NT2/D1 (cell line): ENCODE results near the gene CDK6.

Experiments
- YY1 ChIP-seq: IDR thresholded peaks from 2 replicates; pipeline ENCODE4 v1.6.1; 2011; ENCODE audit not compliant: insufficient read length, insufficient read depth
- ZNF274 ChIP-seq: IDR thresholded peaks from 2 replicates; pipeline ENCODE4 v1.6.1; 2011; ENCODE audit warnings: mild to moderate bottlenecking, low read depth, low read length

DNA sequence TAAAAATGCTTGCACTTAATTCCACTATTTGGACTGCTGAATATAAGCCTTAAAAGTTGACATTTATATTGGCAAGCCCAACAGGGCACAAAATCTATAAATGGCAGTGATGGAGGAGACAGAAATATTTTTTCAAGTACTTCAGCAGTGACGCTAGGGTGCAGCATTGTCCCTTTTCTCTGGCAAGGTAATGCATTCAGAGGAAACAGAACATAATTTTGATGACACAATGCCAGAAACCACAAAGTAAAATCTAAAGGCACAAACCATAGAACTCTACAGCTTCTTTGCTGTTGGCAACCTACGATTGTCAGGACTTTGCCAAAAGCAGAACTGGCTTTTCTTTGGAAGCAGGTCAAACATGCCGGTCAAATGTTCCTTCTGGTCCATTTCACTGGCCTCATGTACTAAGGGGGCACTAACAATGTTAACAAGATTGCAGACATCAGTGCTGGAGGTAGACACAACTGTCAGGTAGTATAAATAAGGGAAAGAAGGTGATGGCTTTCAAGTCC is 215.3 kb downstream of the CDK6 start:
- TF ChIP-seq ZNF274 (no peak), YY1 (no peak)
